Lower lobe of right lung (tissue), 2 donors: Measurements from ENCODE around the gene ETS1. TPM values are rescaled to one million over a fixed set of nuclear protein-coding genes. Genes with fewer than 3 reads are reported as not detected.

Source experiments
- ATAC-seq, 2 donors: fragments of 200-7000 bp; cut with Tn5 transposase; one replicate each; pipeline ENCODE4 v1.9.1; 2020 to 2022; ENCODE audit warnings: mild to moderate bottlenecking in 2 of 2, moderate library complexity in 2 of 2
- DNase-seq: peaks from one replicate; pipeline ENCODE4 v3.0.0-alpha.2; 2020
- H3K27ac ChIP-seq: fragments of 200-600 bp; one replicate; pipeline ENCODE4 v1.8.0; 2022
- H3K27me3 ChIP-seq: fragments of 200-600 bp; one replicate; pipeline ENCODE4 v1.8.0; 2022; ENCODE audit warnings: low read depth
- H3K36me3 ChIP-seq: fragments of 200-600 bp; one replicate; pipeline ENCODE4 v1.8.0; 2022; ENCODE audit warnings: mild to moderate bottlenecking
- H3K4me1 ChIP-seq: fragments of 200-600 bp; one replicate; pipeline ENCODE4 v1.8.0; 2022
- H3K4me3 ChIP-seq: fragments of 200-600 bp; one replicate; pipeline ENCODE4 v1.8.0; 2022; ENCODE audit warnings: mild to moderate bottlenecking
- H3K9me3 ChIP-seq: fragments of 200-600 bp; one replicate; pipeline ENCODE4 v1.8.0; 2022
- CTCF ChIP-seq: fragments of 200-600 bp; IDR thresholded peaks from one replicate; pipeline ENCODE4 v1.8.0; 2022; ENCODE audit warnings: antibody characterized with exemption, mild to moderate bottlenecking
- intact Hi-C: fragments of 100-400 bp; cut with DNase I; formaldehyde crosslinking; loops from one replicate; pipeline ENCODE4 v1.11.0; 2022
- total RNA-seq: library from RNA; stranded (reverse); fragmentation: NEBNext Ultra II Directional; extraction: Animal tissue kit (Norgen Biotek cat#: 25700); gene quantifications from one replicate; pipeline ENCODE4 v1.2.1, GENCODE V29; 2021
- donor health status: DM: no; HTN: yes; CAD: no; lungs with severe emphysema.

The ETS1 gene
- total RNA-seq, 1 donor from 2014 or later = 123 TPM

- Histone ChIP-seq H3K9me3 (no peaks in the 10 kb centered on the region), H3K4me3 (no peak overlapping the region), H3K27ac (no peak overlapping the region), H3K27me3 (no peaks in the 10 kb centered on the region), H3K4me1 (no peaks in the 10 kb centered on the region), H3K36me3 (no peaks in the 10 kb centered on the region)
- DNase-seq (no peak), ATAC-seq (no peak)
- no peak for TF ChIP-seq CTCF
- intact Hi-C loops = no loop called here
These were observed 169.6 kb downstream of the ETS1 start for GRCh38 chr11:128417607-128418324.

- Histone ChIP-seq H3K27ac (no peak overlapping the region), H3K4me1 (peaks cover 6% of the 10 kb centered on the region), H3K4me3 (no peak overlapping the region), H3K27me3 (no peaks in the 10 kb centered on the region), H3K9me3 (no peaks in the 10 kb centered on the region), H3K36me3 (no peaks in the 10 kb centered on the region)
- TF ChIP-seq CTCF = no peak
- intact Hi-C loops = no loop called here
- DNase-seq = no peak
- ATAC-seq = no peak
These were observed 170.4 kb downstream of the ETS1 start for GRCh38 chr11:128416976-128417375.

DNA sequence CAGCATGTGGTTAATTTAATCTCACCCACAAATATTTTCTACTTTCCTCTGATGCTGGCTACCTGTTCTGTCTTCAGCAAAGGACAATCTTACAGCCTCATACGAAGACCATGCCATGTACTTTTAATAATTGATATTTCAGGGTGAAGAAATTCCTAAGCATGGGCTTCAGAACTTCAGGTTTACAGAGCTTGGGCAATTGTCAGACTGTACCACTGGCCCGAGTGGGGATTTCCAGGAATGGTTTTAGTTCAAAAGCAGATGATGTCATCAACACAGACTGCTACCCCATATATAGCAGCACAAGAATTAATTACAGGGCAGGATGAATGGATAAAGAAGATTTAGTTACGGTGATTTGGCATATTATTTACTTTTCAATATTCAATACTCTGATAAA is 171.8 kb downstream of the ETS1 start:
- DNase-seq (no peak), ATAC-seq (no peak)
- H3K4me1 ChIP-seq = peaks cover 7% of the 10 kb centered on the region
- no peaks in the 10 kb centered on the region for H3K9me3 ChIP-seq
- no peak for TF ChIP-seq CTCF
- H3K27ac ChIP-seq = no peak overlapping the region
- no peaks in the 10 kb centered on the region for H3K27me3 ChIP-seq
- intact Hi-C loops = no loop called here
- no peaks in the 10 kb centered on the region for H3K36me3 ChIP-seq
- H3K4me3 ChIP-seq = no peak overlapping the region

GRCh38 chr11:128412847-128413791 is 174.2 kb downstream of the ETS1 start:
- DNase-seq = no peak
- no peak for TF ChIP-seq CTCF
- Histone ChIP-seq H3K36me3 (no peaks in the 10 kb centered on the region), H3K9me3 (no peaks in the 10 kb centered on the region), H3K27ac (no peak overlapping the region), H3K4me1 (peaks cover 13% of the 10 kb centered on the region), H3K27me3 (no peaks in the 10 kb centered on the region), H3K4me3 (no peak overlapping the region)
- ATAC-seq = no peak
- intact Hi-C loops = no loop called here

- H3K27me3 ChIP-seq = no peaks in the 10 kb centered on the region
- no peaks in the 10 kb centered on the region for H3K36me3 ChIP-seq
- ATAC-seq (no peak), DNase-seq (no peak)
- intact Hi-C loops = no loop called here
- no peak overlapping the region for H3K27ac ChIP-seq
- H3K4me1 ChIP-seq = peaks cover 16% of the 10 kb centered on the region
- no peak overlapping the region for H3K4me3 ChIP-seq
- no peak for TF ChIP-seq CTCF
- H3K9me3 ChIP-seq = no peaks in the 10 kb centered on the region
These were observed 175.5 kb downstream of the ETS1 start for GRCh38 chr11:128411812-128412211.
